Neutrophil (primary cell): ENCODE data around the gene FBXW11.

Source experiments
- H3K27ac ChIP-seq: fragments of 200-600 bp; sonication (generic); 2 replicates; pipeline ENCODE4 v1.5.1; 2016; ENCODE audit warnings: mild to moderate bottlenecking, moderate library complexity
- H3K27me3 ChIP-seq: fragments of 200-600 bp; sonication (generic); 2 replicates; pipeline ENCODE4 v1.6.0; 2016; ENCODE audit warnings: mild to moderate bottlenecking
- H3K36me3 ChIP-seq: fragments of 200-600 bp; sonication (generic); 2 replicates; pipeline ENCODE4 v1.5.1; 2017
- H3K4me1 ChIP-seq, 2 experiments: fragments of 200-600 bp in 1 of 2; sonication (generic) in 1 of 2; 1 replicate in 1 of 2; 2 replicates in 1 of 2; pipeline versions ENCODE4 v1.5.1 to v1.6.1; 2013 to 2016; ENCODE audit warnings: low read depth in 1 of 2, low read length in 1 of 2, mild to moderate bottlenecking in 1 of 2, moderate library complexity in 1 of 2; ENCODE audit not compliant: control insufficient read depth in 1 of 2, insufficient read depth in 1 of 2
- H3K4me3 ChIP-seq, 2 experiments: fragments of 200-600 bp in 1 of 2; sonication (generic) in 1 of 2; 1 replicate in 1 of 2; 2 replicates in 1 of 2; pipeline ENCODE4 v1.5.1; 2013 to 2016; ENCODE audit warnings: low read depth in 1 of 2, low read length in 1 of 2, mild to moderate bottlenecking in 1 of 2, moderate library complexity in 1 of 2
- H3K9me3 ChIP-seq: fragments of 200-600 bp; sonication (generic); 2 replicates; pipeline ENCODE4 v1.5.1; 2016
- CTCF ChIP-seq: fragments of 200-600 bp; sonication (generic); IDR thresholded peaks from 2 replicates; pipeline ENCODE4 v1.5.1; 2016; ENCODE audit warnings: antibody characterized with exemption

Gene FBXW11

GRCh38 chr5:171975877-171976667 is 30.4 kb downstream of the FBXW11 start:
- Histone ChIP-seq H3K4me3 (no peak overlapping the region), H3K36me3 (no peaks in the 10 kb centered on the region), H3K9me3 (no peaks in the 10 kb centered on the region), H3K4me1 (peaks cover 9% of the 10 kb centered on the region in 2 experiments), H3K27ac (no peak overlapping the region), H3K27me3 (no peaks in the 10 kb centered on the region)
- no peak for TF ChIP-seq CTCF

GRCh38 chr5:171975262-171975876 is 31.1 kb downstream of the FBXW11 start:
- no peak overlapping the region for H3K4me3 ChIP-seq
- no peak for TF ChIP-seq CTCF
- H3K4me1 ChIP-seq = peaks cover 9% of the 10 kb centered on the region in 2 experiments
- H3K27ac ChIP-seq = no peak overlapping the region
- no peaks in the 10 kb centered on the region for H3K27me3 ChIP-seq
- H3K9me3 ChIP-seq = no peaks in the 10 kb centered on the region
- no peaks in the 10 kb centered on the region for H3K36me3 ChIP-seq

- no peaks in the 10 kb centered on the region for H3K27me3 ChIP-seq
- no peak overlapping the region for H3K4me3 ChIP-seq
- no peak overlapping the region for H3K27ac ChIP-seq
- TF ChIP-seq CTCF = no peak
- no peaks in the 10 kb centered on the region for H3K9me3 ChIP-seq
- peaks cover 10 to 22% of the 10 kb centered on the region in 2 experiments for H3K4me1 ChIP-seq
- no peaks in the 10 kb centered on the region for H3K36me3 ChIP-seq
Measured at GRCh38 chr5:171970826-171971225, 35.6 kb downstream of the FBXW11 start.

- no peak overlapping the region for H3K27ac ChIP-seq
- no peak for TF ChIP-seq CTCF
Measured at GRCh38 chr5:171969288-171969880, 37.1 kb downstream of the FBXW11 start.

GRCh38 chr5:171968531-171968930 is 37.9 kb downstream of the FBXW11 start:
- H3K27ac ChIP-seq = no peak overlapping the region
- no peaks in the 10 kb centered on the region for H3K9me3 ChIP-seq
- no peaks in the 10 kb centered on the region for H3K27me3 ChIP-seq
- H3K4me1 ChIP-seq = peaks cover 12 to 26% of the 10 kb centered on the region in 2 experiments
- no peaks in the 10 kb centered on the region for H3K36me3 ChIP-seq
- TF ChIP-seq CTCF = no peak
- no peak overlapping the region for H3K4me3 ChIP-seq

More at GRCh38 chr5:171969288-171969880, 37.1 kb downstream of the FBXW11 start:
- H3K4me1 ChIP-seq = peaks cover 12 to 26% of the 10 kb centered on the region in 2 experiments
- H3K36me3 ChIP-seq = no peaks in the 10 kb centered on the region
- no peaks in the 10 kb centered on the region for H3K9me3 ChIP-seq
- H3K27me3 ChIP-seq = no peaks in the 10 kb centered on the region
- H3K4me3 ChIP-seq = no peak overlapping the region
